DOHH2 (cell line): ENCODE data around the gene DGKB.

Source experiments
- H3F3A ChIP-seq: fragments of 200-600 bp; sonication (generic), shearing (Covaris generic); 2 replicates; pipeline ENCODE4 v1.6.0; 2016; ENCODE audit warnings: antibody characterized with exemption, mild to moderate bottlenecking; ENCODE audit not compliant: control insufficient read depth, insufficient read depth
- H3K27ac ChIP-seq: fragments of 200-600 bp; sonication (generic); 2 replicates; pipeline ENCODE4 v1.5.1; 2014; ENCODE audit warnings: low read depth, mild to moderate bottlenecking, low read length, moderate library complexity
- H3K27me3 ChIP-seq: fragments of 200-600 bp; sonication (generic); 2 replicates; pipeline ENCODE4 v1.6.1; 2014; ENCODE audit warnings: mild to moderate bottlenecking, low read length, mixed read lengths; ENCODE audit not compliant: control insufficient read depth
- H3K36me3 ChIP-seq: fragments of 200-600 bp; sonication (generic); 2 replicates; pipeline ENCODE4 v1.6.1; 2014; ENCODE audit warnings: mild to moderate bottlenecking, low read length, moderate library complexity, mixed read lengths; ENCODE audit not compliant: control insufficient read depth
- H3K4me1 ChIP-seq: fragments of 200-600 bp; sonication (generic); 2 replicates; pipeline ENCODE4 v1.6.1; 2014; ENCODE audit warnings: mild to moderate bottlenecking, low read length, mixed read lengths; ENCODE audit not compliant: control insufficient read depth
- H3K4me2 ChIP-seq: fragments of 200-600 bp; sonication (generic); 2 replicates; pipeline ENCODE4 v1.6.0; 2014; ENCODE audit warnings: mild to moderate bottlenecking, low read length, moderate library complexity
- H3K4me3 ChIP-seq: fragments of 200-600 bp; sonication (generic); 2 replicates; pipeline ENCODE4 v1.5.1; 2014; ENCODE audit warnings: mild to moderate bottlenecking, low read length, mixed read lengths
- H3K79me2 ChIP-seq: fragments of 200-600 bp; sonication (generic); 2 replicates; pipeline ENCODE4 v1.6.1; 2014; ENCODE audit warnings: mild to moderate bottlenecking, low read length, mixed read lengths; ENCODE audit not compliant: control insufficient read depth
- H3K9me2 ChIP-seq: fragments of 200-600 bp; sonication (generic); replicated peaks from 2 replicates; pipeline ENCODE4 v1.6.1; 2014; ENCODE audit warnings: mild to moderate bottlenecking, low read length, mixed read lengths; ENCODE audit not compliant: control insufficient read depth
- H3K9me3 ChIP-seq: fragments of 200-600 bp; sonication (generic); 2 replicates; pipeline ENCODE4 v1.6.1; 2014; ENCODE audit warnings: antibody characterized with exemption, low read length, mixed read lengths; ENCODE audit not compliant: control insufficient read depth, insufficient read depth
- H4K20me1 ChIP-seq: fragments of 200-600 bp; sonication (generic); 2 replicates; pipeline ENCODE4 v1.6.0; 2014; ENCODE audit warnings: low read depth, mild to moderate bottlenecking, antibody characterized with exemption, low read length, moderate library complexity; ENCODE audit not compliant: control insufficient read depth, insufficient read depth
- CTCF ChIP-seq: fragments of 200-600 bp; sonication (generic); IDR thresholded peaks from one replicate; pipeline ENCODE4 v1.5.1; 2014; ENCODE audit warnings: antibody characterized with exemption, mild to moderate bottlenecking, low read depth, low read length; ENCODE audit not compliant: poor library complexity, severe bottlenecking
- EZH2phosphoT487 ChIP-seq: fragments of 200-600 bp; sonication (generic); IDR thresholded peaks from 2 replicates; pipeline ENCODE4 v1.6.1; 2017; ENCODE audit warnings: borderline replicate concordance, mild to moderate bottlenecking, antibody characterized with exemption, low read length, moderate library complexity, mixed read lengths

Gene DGKB

DNA sequence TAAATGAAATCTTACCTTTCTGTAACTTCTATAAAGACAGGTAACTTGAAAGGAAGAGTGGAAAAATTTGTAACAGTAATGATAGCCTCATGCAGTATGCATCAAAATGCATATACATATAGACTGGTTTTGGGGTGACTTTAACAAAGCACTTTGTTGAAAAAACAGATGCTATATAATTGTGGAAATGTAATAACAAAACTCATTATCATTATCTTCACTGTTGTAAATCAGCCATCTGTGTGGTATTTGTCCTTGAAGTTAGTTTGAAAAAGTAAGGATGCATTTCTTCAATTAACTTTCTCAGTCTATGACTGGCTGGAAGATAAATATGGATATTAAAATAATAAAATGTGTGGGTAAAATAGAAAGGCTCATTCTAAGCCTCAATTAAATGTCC is 6.1 kb upstream of the DGKB start:
- H3K27ac ChIP-seq, result no peak overlapping the region
- no peaks in the 10 kb centered on the region for H3K9me3 ChIP-seq
- H3K4me3 ChIP-seq, result no peak overlapping the region
- H3K27me3 ChIP-seq, result no peaks in the 10 kb centered on the region
- no peak overlapping the region for H3K4me2 ChIP-seq
- H3K9me2 ChIP-seq, result no peaks in the 10 kb centered on the region
- no peak for TF ChIP-seq CTCF
- no peak for TF ChIP-seq EZH2phosphoT487
- no peaks in the 10 kb centered on the region for H3K4me1 ChIP-seq
- H3K79me2 ChIP-seq, result no peaks in the 10 kb centered on the region
- H3K36me3 ChIP-seq, result no peaks in the 10 kb centered on the region
- H4K20me1 ChIP-seq, result no peaks in the 10 kb centered on the region
- H3F3A ChIP-seq, result no peaks in the 10 kb centered on the region

- no peak for TF ChIP-seq EZH2phosphoT487
- no peak for TF ChIP-seq CTCF
Observed at GRCh38 chr7:14905764-14906163, 3.2 kb upstream of the DGKB start.

GRCh38 chr7:14900051-14900450 is 2.5 kb downstream of the DGKB start:
- no peaks in the 10 kb centered on the region for H3K36me3 ChIP-seq
- H3K4me2 ChIP-seq, result no peak overlapping the region
- no peak overlapping the region for H3K4me3 ChIP-seq
- TF ChIP-seq CTCF, result no peak
- no peak for TF ChIP-seq EZH2phosphoT487
- no peaks in the 10 kb centered on the region for H3K27me3 ChIP-seq
- no peaks in the 10 kb centered on the region for H3K9me2 ChIP-seq
- no peak overlapping the region for H3K27ac ChIP-seq
- H4K20me1 ChIP-seq, result no peaks in the 10 kb centered on the region
- H3K9me3 ChIP-seq, result no peaks in the 10 kb centered on the region
- H3K4me1 ChIP-seq, result no peaks in the 10 kb centered on the region
- H3F3A ChIP-seq, result no peaks in the 10 kb centered on the region
- no peaks in the 10 kb centered on the region for H3K79me2 ChIP-seq

More at GRCh38 chr7:14905764-14906163, 3.2 kb upstream of the DGKB start:
- Histone ChIP-seq H3K36me3 (no peaks in the 10 kb centered on the region), H3K27me3 (no peaks in the 10 kb centered on the region), H3K27ac (no peak overlapping the region), H3K9me3 (no peaks in the 10 kb centered on the region), H3K4me3 (no peak overlapping the region), H3K4me2 (no peak overlapping the region), H3F3A (no peaks in the 10 kb centered on the region), H3K9me2 (no peaks in the 10 kb centered on the region), H4K20me1 (no peaks in the 10 kb centered on the region), H3K4me1 (no peaks in the 10 kb centered on the region), H3K79me2 (no peaks in the 10 kb centered on the region)

DNA sequence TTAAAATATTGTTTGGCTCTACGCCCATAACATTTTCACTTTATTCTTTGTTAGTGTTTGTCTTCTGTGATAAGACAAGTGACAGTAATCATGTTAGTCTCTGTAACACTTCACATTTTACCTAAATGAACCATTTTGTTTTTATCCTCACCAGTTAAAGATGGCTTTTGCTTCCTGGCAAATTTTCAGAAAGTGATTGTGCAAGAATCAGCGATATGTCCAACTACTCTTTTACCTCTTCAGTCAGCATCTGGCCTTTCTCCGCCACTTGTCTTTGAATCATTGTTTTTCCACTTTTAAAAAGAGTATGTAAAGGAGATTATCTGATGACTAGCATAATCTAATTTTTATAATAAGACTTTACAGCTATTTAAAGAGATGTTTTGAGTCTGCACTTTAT is 3.5 kb downstream of the DGKB start:
- no peaks in the 10 kb centered on the region for H4K20me1 ChIP-seq
- H3K4me2 ChIP-seq, result no peak overlapping the region
- no peak overlapping the region for H3K4me3 ChIP-seq

More for the DNA sequence above, 3.5 kb downstream of the DGKB start:
- no peaks in the 10 kb centered on the region for H3F3A ChIP-seq
- no peak overlapping the region for H3K27ac ChIP-seq
- TF ChIP-seq CTCF (no peak), EZH2phosphoT487 (no peak)
- no peaks in the 10 kb centered on the region for H3K79me2 ChIP-seq
- no peaks in the 10 kb centered on the region for H3K9me3 ChIP-seq
- no peaks in the 10 kb centered on the region for H3K9me2 ChIP-seq
- no peaks in the 10 kb centered on the region for H3K27me3 ChIP-seq
- H3K4me1 ChIP-seq, result no peaks in the 10 kb centered on the region
- H3K36me3 ChIP-seq, result no peaks in the 10 kb centered on the region
